ENCODE data around the gene MYH4.

- TF ChIP-seq NR0B2 (CRISPR knock-in tag; IDR thresholded peaks at IDR 0.05) (no peak), POLR2AphosphoS2 (IDR thresholded peaks at IDR 0.05; ENCODE audit: low read depth, low read length) (no peak), POLR2A (IDR thresholded peaks at IDR 0.05; ENCODE audit: insufficient read depth in 1 of 2, low read depth in 2 of 2, low read length in 2 of 2) (no peak), JUN (CRISPR knock-in tag; IDR thresholded peaks at IDR 0.05) (no peak), ZFP91 (CRISPR knock-in tag; IDR thresholded peaks at IDR 0.05; ENCODE audit: borderline replicate concordance) (no peak), ZZZ3 (CRISPR knock-in tag; IDR thresholded peaks at IDR 0.05; ENCODE audit: borderline replicate concordance) (no peak), TARDBP (CRISPR knock-in tag; IDR thresholded peaks at IDR 0.05) (no peak), CTCF (CRISPR knock-in tag; IDR thresholded peaks at IDR 0.05) (no peak)
These were observed 40.6 kb downstream of the MYH4 start for GRCh38 chr17:10428781-10429180.
